Measurements from ENCODE around the gene TTF1. TPM values are rescaled to one million over a fixed set of nuclear protein-coding genes. Genes with fewer than 3 reads are reported as not detected.
A peak's percentile ranks its signal among the peaks of the same experiment; 100 is the strongest.

The TTF1 gene
- total RNA-seq, 4 donors from 2014 or later = 9.6 to 30.4 (median 12.0) TPM

- H3K27ac ChIP-seq = no peak within 1 kb of the TSS
- DNase-seq (ENCODE audit: low spot score in 2 of 2) = no peak
- H3K36me3 ChIP-seq = no peaks in the 10 kb centered on the region
- WGBS, 2 donors = 0 to 1% methylated on average over 11 to 55 of the region's 69 CpGs
- H3K4me1 ChIP-seq = peaks cover 0 to 41% (median 25%) of the 10 kb centered on the region in 4 donors
- H3K27me3 ChIP-seq = peaks cover 0 to 60% of the 10 kb centered on the region in 2 donors
- H3K4me3 ChIP-seq = peak within 1 kb of the TSS; percentile 38 to 54 (median 52)
- TF ChIP-seq CTCF (IDR thresholded peaks at IDR 0.05) (peak in 1 of 5 experiments; percentile 17), EP300 (IDR thresholded peaks at IDR 0.05) (no peak), POLR2A (IDR thresholded peaks at IDR 0.05) (no peak)
- no peaks in the 10 kb centered on the region for H3K9me3 ChIP-seq
Observed at GRCh38 chr9:132409828-132410528, 3.3 kb upstream of the TTF1 start, which contains the start of gene CFAP77. CFAP77 (plus strand) TSS chr9:132410211; CDS start chr9:132410272, 61 bp downstream.

- TF ChIP-seq EP300 (IDR thresholded peaks at IDR 0.05) (no peak), CTCF (IDR thresholded peaks at IDR 0.05) (no peak), POLR2A (IDR thresholded peaks at IDR 0.05) (no peak)
- H3K27ac ChIP-seq = no peak overlapping the region
- peaks cover 0 to 46% of the 10 kb centered on the region in 2 donors for H3K27me3 ChIP-seq
- WGBS, 2 donors = 81 to 84% methylated on average over 8 of the region's 8 CpGs
- H3K4me3 ChIP-seq = no peak overlapping the region
- H3K4me1 ChIP-seq = peaks cover 0 to 52% (median 25%) of the 10 kb centered on the region in 4 donors
- DNase-seq (ENCODE audit: low spot score in 2 of 2) = no peak
- no peaks in the 10 kb centered on the region for H3K9me3 ChIP-seq
- H3K36me3 ChIP-seq = peaks cover 0 to 2% (median 0%) of the 10 kb centered on the region in 3 donors
Observed at GRCh38 chr9:132408521-132408920, 1.9 kb upstream of the TTF1 start.

- peaks cover 0 to 52% (median 25%) of the 10 kb centered on the region in 4 donors for H3K4me1 ChIP-seq
- WGBS, 2 donors = 89 to 90% methylated on average over 2 of the region's 2 CpGs
Observed at GRCh38 chr9:132407196-132407595, 556 bp upstream of the TTF1 start.

GRCh38 chr9:132404228-132404881 is 2.3 kb downstream of the TTF1 start:
- WGBS, 2 donors = 60 to 62% methylated on average over 9 of the region's 9 CpGs
- Histone ChIP-seq H3K36me3 (peaks cover 0 to 41% (median 0%) of the 10 kb centered on the region in 3 donors), H3K4me3 (no peak overlapping the region), H3K27me3 (peaks cover 0 to 4% of the 10 kb centered on the region in 2 donors), H3K9me3 (no peaks in the 10 kb centered on the region), H3K4me1 (peaks cover 0 to 30% (median 10%) of the 10 kb centered on the region in 4 donors), H3K27ac (no peak overlapping the region)
- no peak for DNase-seq (ENCODE audit: low spot score in 2 of 2)
- TF ChIP-seq CTCF (IDR thresholded peaks at IDR 0.05) (no peak), EP300 (IDR thresholded peaks at IDR 0.05) (no peak), POLR2A (IDR thresholded peaks at IDR 0.05) (no peak)

More at GRCh38 chr9:132407196-132407595, 556 bp upstream of the TTF1 start:
- Histone ChIP-seq H3K27ac (no peak overlapping the region), H3K36me3 (peaks cover 0 to 15% (median 0%) of the 10 kb centered on the region in 3 donors), H3K27me3 (peaks cover 0 to 32% of the 10 kb centered on the region in 2 donors), H3K4me3 (peak overlapping the region in 3 of 4 donors; percentile 58 to 68 (median 67)), H3K9me3 (no peaks in the 10 kb centered on the region)
- TF ChIP-seq EP300 (IDR thresholded peaks at IDR 0.05) = no peak
- no peak for TF ChIP-seq POLR2A (IDR thresholded peaks at IDR 0.05)
- no peak for TF ChIP-seq CTCF (IDR thresholded peaks at IDR 0.05)
- DNase-seq (ENCODE audit: low spot score in 2 of 2) = no peak

- H3K36me3 ChIP-seq = peaks cover 0 to 67% (median 4%) of the 10 kb centered on the region in 3 donors
- no peak for TF ChIP-seq EP300 (IDR thresholded peaks at IDR 0.05)
- no peak for TF ChIP-seq POLR2A (IDR thresholded peaks at IDR 0.05)
- no peak for TF ChIP-seq CTCF (IDR thresholded peaks at IDR 0.05)
- WGBS, 2 donors = 92 to 93% methylated on average over 4 of the region's 4 CpGs
- H3K9me3 ChIP-seq = no peaks in the 10 kb centered on the region
- H3K4me1 ChIP-seq = peaks cover 0 to 24% (median 8%) of the 10 kb centered on the region in 4 donors
- H3K27me3 ChIP-seq = no peaks in the 10 kb centered on the region
- no peak overlapping the region for H3K27ac ChIP-seq
- DNase-seq (ENCODE audit: low spot score in 2 of 2) = no peak
- H3K4me3 ChIP-seq = no peak overlapping the region
Observed at GRCh38 chr9:132401824-132402223, 4.8 kb downstream of the TTF1 start.
